Keratinocyte (primary cell): ENCODE results near the gene PNMT. TPM values are rescaled to one million over a fixed set of nuclear protein-coding genes. Genes with fewer than 3 reads are reported as not detected.

Experiments used
- DNase-seq: peaks from one replicate; pipeline ENCODE4 v3.0.0-alpha.2; 2011; ENCODE audit warnings: low read depth, missing footprints, low spot score
- FAIRE-seq: peaks from 2 replicates; lab custom pipeline; 2011; peaks lifted over from hg19 to GRCh38; lab: Jason Lieb, UNC
- H2AFZ ChIP-seq: 2 replicates; pipeline ENCODE4 v1.6.0; 2012; ENCODE audit warnings: low read length, control low read depth, inconsistent platforms; ENCODE audit not compliant: control insufficient read depth
- H3K27ac ChIP-seq: 2 replicates; pipeline ENCODE4 v1.5.1; 2011; ENCODE audit warnings: low read length; ENCODE audit not compliant: control insufficient read depth, insufficient read depth
- H3K27me3 ChIP-seq: 3 replicates; pipeline ENCODE4 v1.6.0; 2011; ENCODE audit warnings: low read length; ENCODE audit not compliant: control insufficient read depth, insufficient read depth; ENCODE audit errors: extremely low read depth
- H3K36me3 ChIP-seq, 2 experiments: 2 replicates in 1 of 2; 3 replicates in 1 of 2; pipeline ENCODE4 v1.5.1; 2011; ENCODE audit warnings: low read length in 2 of 2, mild to moderate bottlenecking in 1 of 2; ENCODE audit not compliant: control insufficient read depth in 2 of 2, insufficient read depth in 2 of 2; ENCODE audit errors: extremely low read depth in 1 of 2
- H3K4me1 ChIP-seq: 3 replicates; pipeline ENCODE4 v1.5.1; 2011; ENCODE audit warnings: low read length; ENCODE audit not compliant: control insufficient read depth, insufficient read depth; ENCODE audit errors: extremely low read depth
- H3K4me2 ChIP-seq: 3 replicates; pipeline ENCODE4 v1.6.0; 2011; ENCODE audit warnings: low read depth, low read length; ENCODE audit not compliant: control insufficient read depth, insufficient read depth; ENCODE audit errors: extremely low read depth
- H3K4me3 ChIP-seq, 3 experiments: fragments of 200-600 bp in 1 of 3; sonication (generic) in 1 of 3; 2 replicates in 2 of 3; 3 replicates in 1 of 3; pipeline ENCODE4 v1.5.1; 2011 to 2016; ENCODE audit warnings: low read length in 3 of 3, mild to moderate bottlenecking in 3 of 3, control low read depth in 2 of 3, inconsistent platforms in 1 of 3, low read depth in 1 of 3, mixed read lengths in 1 of 3, mixed run types in 1 of 3, moderate library complexity in 1 of 3; ENCODE audit not compliant: control insufficient read depth in 2 of 3, insufficient read depth in 2 of 3; ENCODE audit errors: extremely low read depth in 1 of 3
- H3K79me2 ChIP-seq: 2 replicates; pipeline ENCODE4 v1.6.0; 2012; ENCODE audit warnings: low read length; ENCODE audit not compliant: control insufficient read depth, insufficient read depth
- H3K9ac ChIP-seq: 3 replicates; pipeline ENCODE4 v1.6.0; 2011; ENCODE audit warnings: low read length; ENCODE audit not compliant: control insufficient read depth, insufficient read depth; ENCODE audit errors: extremely low read depth
- H3K9me1 ChIP-seq: 3 replicates; pipeline ENCODE4 v1.6.0; 2011; ENCODE audit warnings: low read length; ENCODE audit not compliant: control insufficient read depth, insufficient read depth; ENCODE audit errors: extremely low read depth
- H3K9me3 ChIP-seq: 2 replicates; pipeline ENCODE4 v1.5.1; 2012; ENCODE audit warnings: low read depth, low read length; ENCODE audit not compliant: control insufficient read depth
- H4K20me1 ChIP-seq: 3 replicates; pipeline ENCODE4 v1.6.0; 2011; ENCODE audit warnings: low read length; ENCODE audit not compliant: control insufficient read depth, insufficient read depth; ENCODE audit errors: extremely low read depth
- CTCF ChIP-seq, 3 experiments: IDR thresholded peaks in 1 of 3; conservative IDR thresholded peaks in 1 of 3; optimal IDR thresholded peaks in 1 of 3; 2 replicates in 2 of 3; 3 replicates in 1 of 3; pipeline versions ENCODE3 to v1.5.1; 2011; ENCODE audit warnings: low read length in 3 of 3, mild to moderate bottlenecking in 3 of 3, moderate library complexity in 2 of 3, control low read depth in 1 of 3, inconsistent platforms in 1 of 3; ENCODE audit not compliant: insufficient read depth in 2 of 3; ENCODE audit errors: extremely low read depth in 1 of 3
- EZH2 ChIP-seq: IDR thresholded peaks from one replicate; pipeline ENCODE4 v1.6.1; 2012; ENCODE audit warnings: inconsistent platforms, mild to moderate bottlenecking, low read length, moderate library complexity
- dilution Hi-C: fragments of 300-500 bp; cut with MboI; formaldehyde crosslinking; loops from one replicate; pipeline ENCODE4 v1.7.0; 2020; ENCODE audit warnings: low sequenced_read_pairs; ENCODE audit not compliant: extremely low pct_ligation_motif_present
- polyA plus RNA-seq, 5 experiments: library from polyadenylated mRNA; depleted of rRNA in 3 of 5; stranded (reverse) in 3 of 5; stranded (forward) in 1 of 5; unstranded in 1 of 5; fragments of >200 nt; gene quantifications; 1 replicate in 1 of 5; 2 replicates in 3 of 5; 3 replicates in 1 of 5; pipeline versions ENCODE4 v1.2.1 to v1.2.3, GENCODE V29; 2011 to 2012; ENCODE audit warnings: missing spikeins in 2 of 5, low read depth in 1 of 5, low replicate concordance in 1 of 5

PNMT gene
- polyA plus RNA-seq, 1 donor (not counting 4 experiments of a cell fraction or from before 2014, with no cell fraction given), result not detected

GRCh38 chr17:39663340-39663687 lies 4.9 kb upstream of the PNMT start:
- DNase-seq, result no peak
- H3K36me3 ChIP-seq, result peaks cover 0 to 13% of the 10 kb centered on the region in 2 experiments
- no peak overlapping the region for H3K4me2 ChIP-seq
- H3K27ac ChIP-seq, result no peak overlapping the region
- peaks cover 23% of the 10 kb centered on the region for H3K27me3 ChIP-seq
- dilution Hi-C loops, result no loop called here
- no peaks in the 10 kb centered on the region for H3K79me2 ChIP-seq
- no peak for TF ChIP-seq EZH2
- no peak for TF ChIP-seq CTCF (optimal IDR thresholded peaks at IDR 0.05 in 1 of 3, IDR thresholded peaks at IDR 0.05 in 1 of 3, conservative IDR thresholded peaks at IDR 0.05 in 1 of 3; ENCODE audit: extremely low read depth in 1 of 3, insufficient read depth in 2 of 3, low read length in 3 of 3)
- H2AFZ ChIP-seq, result no peak overlapping the region
- H3K4me3 ChIP-seq, result no peak overlapping the region
- H4K20me1 ChIP-seq, result no peaks in the 10 kb centered on the region
- H3K9me3 ChIP-seq, result no peaks in the 10 kb centered on the region
- H3K9me1 ChIP-seq, result no peaks in the 10 kb centered on the region
- FAIRE-seq, result no peak
- H3K4me1 ChIP-seq, result peaks cover 5% of the 10 kb centered on the region
- no peak overlapping the region for H3K9ac ChIP-seq

DNA sequence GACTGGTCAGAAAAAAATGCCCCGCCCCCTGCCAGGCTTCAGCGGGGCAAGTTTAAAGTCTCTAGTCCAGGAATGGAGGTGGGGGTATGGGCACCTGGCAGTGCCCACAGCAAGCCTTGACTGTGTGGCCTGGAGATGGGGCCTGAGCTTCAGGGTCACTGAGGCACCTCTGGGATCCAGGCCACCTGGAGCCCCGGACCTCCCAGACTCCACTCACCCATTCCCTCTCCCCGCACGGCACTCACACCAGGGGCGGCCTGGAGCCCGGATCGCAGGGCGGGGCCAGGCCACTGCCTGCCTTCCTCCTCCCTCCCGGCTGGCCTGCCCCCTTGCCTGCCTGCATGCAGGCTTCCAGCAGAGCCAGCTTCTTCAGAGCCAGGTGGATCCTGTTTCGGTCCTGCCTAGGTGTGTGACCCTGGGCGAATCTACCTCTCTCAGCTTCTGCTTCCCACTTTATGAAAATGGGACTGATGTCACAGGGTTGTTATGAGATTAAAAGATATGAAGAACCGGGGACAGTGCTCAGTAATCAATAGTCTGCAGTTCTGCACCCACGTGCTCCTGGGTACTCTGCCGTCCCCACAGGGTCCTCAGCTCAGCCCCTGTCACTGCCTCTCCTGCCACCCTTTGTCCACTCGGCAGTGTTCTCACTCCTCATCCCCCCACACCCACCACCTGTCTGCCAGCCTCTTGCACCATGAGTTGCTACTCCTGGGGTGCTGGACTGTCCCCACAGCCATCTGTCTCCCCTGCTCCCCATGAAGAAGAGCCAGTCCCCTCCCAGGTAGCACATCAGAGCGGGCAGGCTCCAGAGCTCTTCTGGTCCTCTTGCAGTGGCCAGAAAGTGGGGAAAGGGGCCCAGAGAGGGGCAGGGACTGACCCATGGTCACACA lies 4.3 kb upstream of the PNMT start:
- H3K4me1 ChIP-seq, result peaks cover 8% of the 10 kb centered on the region
- dilution Hi-C loops, result no loop called here
- peaks cover 28% of the 10 kb centered on the region for H3K27me3 ChIP-seq
- H3K9me1 ChIP-seq, result no peaks in the 10 kb centered on the region
- no peak overlapping the region for H3K9ac ChIP-seq
- no peak for TF ChIP-seq CTCF (optimal IDR thresholded peaks at IDR 0.05 in 1 of 3, IDR thresholded peaks at IDR 0.05 in 1 of 3, conservative IDR thresholded peaks at IDR 0.05 in 1 of 3; ENCODE audit: extremely low read depth in 1 of 3, insufficient read depth in 2 of 3, low read length in 3 of 3)
- no peak for TF ChIP-seq EZH2
- no peak for FAIRE-seq
- no peaks in the 10 kb centered on the region for H3K9me3 ChIP-seq
- H3K4me3 ChIP-seq, result no peak overlapping the region
- no peak overlapping the region for H2AFZ ChIP-seq
- no peak overlapping the region for H3K4me2 ChIP-seq
- peaks cover 0 to 8% of the 10 kb centered on the region in 2 experiments for H3K36me3 ChIP-seq
- no peak for DNase-seq
- H3K27ac ChIP-seq, result no peak overlapping the region
- H3K79me2 ChIP-seq, result no peaks in the 10 kb centered on the region
- H4K20me1 ChIP-seq, result no peaks in the 10 kb centered on the region
